MM.1S (cell line): ENCODE data around the gene ILF3.

Experiments
- DNase-seq: peaks from one replicate; pipeline ENCODE4 v3.0.0-alpha.2; 2015
- H2AFZ ChIP-seq: fragments of 300-600 bp; sonication (generic); 2 replicates; pipeline ENCODE4 v1.6.0; 2016; ENCODE audit warnings: antibody characterized with exemption, low read length
- H3F3A ChIP-seq: fragments of 300-600 bp; sonication (generic); 2 replicates; pipeline ENCODE4 v1.6.1; 2016; ENCODE audit warnings: mild to moderate bottlenecking, antibody characterized with exemption, low read length, moderate library complexity, mixed read lengths; ENCODE audit not compliant: insufficient read depth
- H3K27ac ChIP-seq: fragments of 300-600 bp; sonication (generic); 2 replicates; pipeline ENCODE4 v1.5.1; 2016; ENCODE audit warnings: mild to moderate bottlenecking, low read length
- H3K27me3 ChIP-seq: fragments of 300-600 bp; sonication (generic); replicated peaks from 2 replicates; pipeline ENCODE4 v1.6.0; 2016; ENCODE audit warnings: low read length; ENCODE audit not compliant: insufficient read depth
- H3K36me3 ChIP-seq: fragments of 300-600 bp; sonication (generic); replicated peaks from 2 replicates; pipeline ENCODE4 v1.6.1; 2016; ENCODE audit warnings: mild to moderate bottlenecking, low read length, mixed read lengths; ENCODE audit not compliant: insufficient read depth
- H3K4me1 ChIP-seq: fragments of 300-600 bp; sonication (generic); 2 replicates; pipeline ENCODE4 v1.6.1; 2016; ENCODE audit warnings: low read length, mixed read lengths
- H3K4me2 ChIP-seq: fragments of 300-600 bp; sonication (generic); 2 replicates; pipeline ENCODE4 v1.6.0; 2016; ENCODE audit warnings: low read depth, low read length
- H3K4me3 ChIP-seq: fragments of 300-600 bp; sonication (generic); 2 replicates; pipeline ENCODE4 v1.5.1; 2016; ENCODE audit warnings: low read length, mixed read lengths
- H3K79me2 ChIP-seq: fragments of 300-600 bp; sonication (generic); 2 replicates; pipeline ENCODE4 v1.6.1; 2016; ENCODE audit warnings: mixed run types, low read length, mixed read lengths
- H3K9ac ChIP-seq: fragments of 300-600 bp; sonication (generic); 2 replicates; pipeline ENCODE4 v1.6.1; 2016; ENCODE audit warnings: low read length, mixed read lengths
- H3K9me2 ChIP-seq: fragments of 300-600 bp; sonication (generic); replicated peaks from 2 replicates; pipeline ENCODE4 v1.6.1; 2016; ENCODE audit warnings: mild to moderate bottlenecking, low read length, mixed read lengths; ENCODE audit not compliant: insufficient read depth
- H3K9me3 ChIP-seq: fragments of 300-600 bp; sonication (generic); replicated peaks from 2 replicates; pipeline ENCODE4 v1.6.1; 2016; ENCODE audit warnings: mild to moderate bottlenecking, low read length, mixed read lengths; ENCODE audit not compliant: insufficient read depth
- H4K20me1 ChIP-seq: fragments of 300-600 bp; sonication (generic); 2 replicates; pipeline ENCODE4 v1.6.1; 2016; ENCODE audit warnings: mild to moderate bottlenecking, low read length, moderate library complexity, mixed read lengths; ENCODE audit not compliant: insufficient read depth
- CTCF ChIP-seq: fragments of 300-600 bp; sonication (generic); IDR thresholded peaks from 2 replicates; pipeline ENCODE4 v1.5.1; 2016; ENCODE audit warnings: antibody characterized with exemption, low read length, mixed read lengths
- EZH2 ChIP-seq: fragments of 300-600 bp; sonication (generic); optimal IDR thresholded peaks from 2 replicates; pipeline ENCODE3; 2017; ENCODE audit warnings: low read depth, mild to moderate bottlenecking, antibody characterized with exemption, low read length, mixed read lengths
- EZH2phosphoT487 ChIP-seq: fragments of 300-600 bp; sonication (generic); IDR thresholded peaks from 2 replicates; pipeline ENCODE4 v1.6.1; 2018; ENCODE audit warnings: antibody characterized with exemption, low read length

Gene ILF3

GRCh38 chr19:10691883-10692282 is 37.7 kb downstream of the ILF3 start:
- DNase-seq: no peak
- Histone ChIP-seq H3K27ac (no peak overlapping the region), H2AFZ (no peak overlapping the region), H3K9ac (no peak overlapping the region), H4K20me1 (peaks cover 3% of the 10 kb centered on the region; the same call in 1 of the 2 replicates), H3K27me3 (0 out of 2 replicates have a peak, but pooled peaks cover 4% of the 10 kb centered on the region), H3K4me3 (no peak overlapping the region), H3K79me2 (0 out of 2 replicates have a peak, but pooled peaks cover under 1% of the 10 kb centered on the region), H3K36me3 (no peaks in the 10 kb centered on the region), H3K9me3 (no peaks in the 10 kb centered on the region), H3F3A (peaks cover 14% of the 10 kb centered on the region), H3K4me2 (no peak overlapping the region), H3K4me1 (no peaks in the 10 kb centered on the region), H3K9me2 (no peaks in the 10 kb centered on the region)
- TF ChIP-seq EZH2phosphoT487 (no peak), CTCF (no peak), EZH2 (no peak)

- Histone ChIP-seq H3K9me2 (no peaks in the 10 kb centered on the region), H3K79me2 (no peaks in the 10 kb centered on the region), H3K4me2 (no peak overlapping the region), H3K9ac (no peak overlapping the region), H3F3A (peaks cover 14% of the 10 kb centered on the region), H3K4me1 (no peaks in the 10 kb centered on the region), H3K36me3 (no peaks in the 10 kb centered on the region), H3K27me3 (peaks cover 9% of the 10 kb centered on the region), H3K9me3 (no peaks in the 10 kb centered on the region), H4K20me1 (peaks cover 3% of the 10 kb centered on the region; the same call in 1 of the 2 replicates), H3K4me3 (no peak overlapping the region), H3K27ac (no peak overlapping the region), H2AFZ (no peak overlapping the region)
- TF ChIP-seq CTCF (no peak), EZH2 (no peak), EZH2phosphoT487 (no peak)
- no peak for DNase-seq
Measured at GRCh38 chr19:10692673-10693264, 38.6 kb downstream of the ILF3 start.

GRCh38 chr19:10694706-10695307 is 40.7 kb downstream of the ILF3 start:
- H4K20me1 ChIP-seq: peaks cover 3% of the 10 kb centered on the region; the same call in 1 of the 2 replicates
- peaks cover 9% of the 10 kb centered on the region for H3K27me3 ChIP-seq
- no peaks in the 10 kb centered on the region for H3K36me3 ChIP-seq
- no peak overlapping the region for H2AFZ ChIP-seq
- H3K9me3 ChIP-seq: no peaks in the 10 kb centered on the region
- TF ChIP-seq EZH2 (no peak), EZH2phosphoT487 (no peak), CTCF (no peak)
- H3K9ac ChIP-seq: no peak overlapping the region
- H3K4me3 ChIP-seq: no peak overlapping the region
- no peak for DNase-seq
- no peaks in the 10 kb centered on the region for H3K4me1 ChIP-seq
- no peak overlapping the region for H3K27ac ChIP-seq
- H3K79me2 ChIP-seq: no peaks in the 10 kb centered on the region
- peak overlapping the region; percentile 61 for H3K4me2 ChIP-seq
- peaks cover 14% of the 10 kb centered on the region for H3F3A ChIP-seq
- no peaks in the 10 kb centered on the region for H3K9me2 ChIP-seq
